GM21825 (cell line): ENCODE measurements around the gene MYCT1.
"Not testable (repeated sequence)": the region's sequence is repeated elsewhere in the genome, so short reads cannot be mapped to it uniquely, and the experiment has no call there.

Experiments
- ATAC-seq: cut with Tn5 transposase; IDR thresholded peaks from one replicate; pipeline ENCODE4 v1.9.1; 2021; ENCODE audit warnings: mild to moderate bottlenecking, moderate library complexity; ENCODE audit not compliant: unreplicated experiment

MYCT1 gene, protein sequence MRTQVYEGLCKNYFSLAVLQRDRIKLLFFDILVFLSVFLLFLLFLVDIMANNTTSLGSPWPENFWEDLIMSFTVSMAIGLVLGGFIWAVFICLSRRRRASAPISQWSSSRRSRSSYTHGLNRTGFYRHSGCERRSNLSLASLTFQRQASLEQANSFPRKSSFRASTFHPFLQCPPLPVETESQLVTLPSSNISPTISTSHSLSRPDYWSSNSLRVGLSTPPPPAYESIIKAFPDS

DNA sequence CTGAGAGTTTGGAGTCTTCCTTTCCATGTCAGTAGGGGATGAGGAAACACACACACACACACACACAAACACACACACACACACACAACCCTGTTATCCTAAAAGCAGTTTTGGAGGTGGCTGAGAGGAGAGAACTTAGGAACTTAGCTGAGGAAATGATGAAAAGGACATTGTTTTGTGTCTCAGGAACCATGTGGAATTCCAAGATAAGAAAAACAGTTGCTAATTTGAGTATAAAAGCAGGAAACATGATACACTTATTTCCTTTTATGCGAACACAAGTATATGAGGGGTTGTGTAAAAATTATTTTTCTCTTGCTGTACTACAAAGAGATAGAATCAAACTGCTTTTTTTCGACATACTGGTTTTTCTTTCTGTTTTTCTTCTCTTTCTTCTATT, at the start of gene MYCT1:
Gene MYCT1, plus strand, starts transcription at position 264 of the 400 bp plus-strand sequence. Its CDS starts 6 bp downstream, at position 270.
- no peak for ATAC-seq

DNA sequence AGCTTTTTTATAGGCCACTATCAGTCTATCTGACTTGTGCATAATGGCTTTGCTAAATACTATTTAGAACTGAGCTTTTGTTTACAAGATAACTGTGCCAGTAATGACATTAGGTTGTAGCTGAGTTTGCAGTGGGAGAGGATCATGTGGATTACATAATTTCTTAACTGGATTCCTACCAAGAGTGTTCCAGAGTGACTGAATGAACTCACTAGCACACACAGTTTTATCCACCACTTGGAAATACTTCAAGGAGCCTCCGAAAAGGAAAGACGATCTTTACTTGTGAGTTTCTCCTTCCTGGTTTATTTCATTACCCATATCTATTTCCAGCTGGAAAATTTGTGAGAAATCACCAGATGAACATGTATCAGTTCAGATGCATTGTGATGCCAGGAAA, 49.6 kb upstream of the MYCT1 start:
- ATAC-seq, result no peak

DNA sequence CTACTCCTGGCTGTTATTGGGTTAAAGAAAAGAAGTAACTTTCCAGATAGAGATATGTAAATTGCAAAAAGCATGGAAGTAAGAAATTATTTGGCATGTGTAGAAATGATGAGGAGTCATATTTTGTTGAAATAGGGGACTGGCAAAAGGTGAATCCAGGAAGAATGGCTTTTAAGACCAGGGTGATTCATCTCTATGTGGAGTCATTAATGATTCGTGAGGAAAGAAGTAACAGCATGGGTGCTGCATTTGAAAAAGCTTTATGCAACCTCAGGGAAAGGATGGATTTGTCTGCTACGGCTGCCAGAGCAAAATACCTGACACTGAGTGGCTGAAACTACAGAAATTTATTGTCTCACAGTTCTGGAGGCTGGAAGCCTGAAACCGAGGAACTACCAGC, 45.7 kb upstream of the MYCT1 start:
- ATAC-seq, result no peak

DNA sequence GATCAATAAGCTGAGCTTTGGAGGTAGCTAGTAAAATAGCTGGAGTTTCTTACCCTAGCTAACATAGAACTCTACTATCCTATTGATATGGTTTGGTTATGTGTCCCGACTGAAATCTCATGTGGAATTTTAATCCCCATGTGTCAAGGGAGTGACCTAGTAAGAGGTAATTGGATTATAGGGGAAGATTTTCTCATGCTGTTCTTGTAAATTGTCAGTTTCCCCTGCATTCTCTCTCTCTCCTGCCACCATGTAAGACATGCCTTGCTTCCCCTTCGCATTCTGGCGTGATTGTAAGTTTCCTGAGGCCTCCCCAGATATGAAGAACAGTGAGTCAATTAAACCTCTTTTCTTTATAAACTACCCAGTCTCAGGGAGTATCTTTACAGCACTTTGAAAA, 35.9 kb upstream of the MYCT1 start:
- no peak for ATAC-seq

DNA sequence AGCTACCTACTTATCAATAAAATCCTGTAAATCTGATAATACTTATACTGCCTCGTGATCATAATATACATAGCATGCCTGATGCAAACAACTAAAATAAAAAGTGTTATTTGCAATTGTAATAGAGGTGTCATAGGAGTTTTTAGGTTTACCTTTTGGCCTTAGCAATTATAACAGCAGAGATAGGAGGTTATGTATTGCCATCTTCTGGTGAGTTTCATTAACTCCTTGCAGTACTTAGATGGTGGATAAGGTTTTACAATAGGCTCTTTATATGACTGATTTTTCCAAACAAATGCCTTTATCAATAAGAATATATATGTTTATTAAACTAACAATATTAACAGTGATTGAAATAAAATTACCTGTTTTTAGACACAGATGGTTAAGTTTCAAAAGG, 27.8 kb upstream of the MYCT1 start:
- no peak for ATAC-seq

DNA sequence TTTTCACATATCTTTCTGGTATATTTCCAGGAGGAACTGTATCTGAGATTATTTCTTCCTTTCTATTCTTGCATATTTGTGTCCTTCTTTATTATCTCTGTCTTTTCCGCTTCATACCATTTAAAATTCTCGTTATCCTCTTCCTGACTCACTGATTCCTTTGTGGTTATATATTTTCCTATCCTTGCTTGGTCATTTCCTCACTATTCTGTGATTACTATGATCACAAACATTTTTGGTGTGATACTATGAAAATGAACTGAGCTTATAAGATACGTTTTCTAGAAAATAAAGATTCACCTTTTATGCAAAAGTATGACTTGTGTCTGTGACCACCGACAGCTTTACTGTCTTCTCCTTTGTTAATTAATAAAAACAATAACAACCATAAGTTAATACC, 26.5 kb upstream of the MYCT1 start:
- no peak for ATAC-seq

DNA sequence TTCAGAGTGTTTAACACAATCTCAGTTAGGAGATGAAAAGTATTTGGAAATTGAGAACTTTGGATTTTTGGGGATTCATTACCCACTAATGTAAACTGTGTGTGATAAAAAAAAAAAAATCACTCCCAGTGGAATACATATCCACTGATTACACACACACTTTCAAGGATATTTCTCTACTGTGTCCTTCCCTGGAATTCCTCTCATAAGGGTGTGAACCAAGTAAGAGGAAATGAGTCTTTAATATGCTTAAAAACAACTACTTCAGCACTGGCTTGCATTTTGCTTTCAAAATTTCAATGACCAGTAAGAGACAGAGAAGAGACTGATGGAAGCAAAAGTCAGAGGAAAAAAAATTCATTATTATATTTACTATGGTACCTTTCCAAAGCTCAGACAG, 24.5 kb upstream of the MYCT1 start:
- ATAC-seq, result no peak

DNA sequence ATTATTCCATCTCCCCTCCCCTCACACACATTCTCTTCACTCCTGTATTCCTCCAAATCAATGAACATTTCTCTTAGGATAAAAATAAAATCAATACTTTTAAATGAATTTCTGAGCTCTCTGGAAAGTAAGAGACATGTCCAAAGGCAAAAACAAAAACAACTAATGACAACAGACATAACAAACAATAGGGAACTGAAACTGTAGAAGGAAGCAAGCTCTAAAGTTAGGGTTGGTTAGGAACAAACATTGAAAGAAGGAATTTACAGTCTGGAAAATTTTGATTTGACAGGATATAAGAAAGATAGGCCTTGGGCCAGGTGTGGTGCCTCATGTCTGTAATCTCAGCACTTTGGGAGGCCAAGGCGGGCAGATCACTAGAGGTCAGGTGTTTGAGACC, 17.5 kb upstream of the MYCT1 start:
- ATAC-seq, result no peak

DNA sequence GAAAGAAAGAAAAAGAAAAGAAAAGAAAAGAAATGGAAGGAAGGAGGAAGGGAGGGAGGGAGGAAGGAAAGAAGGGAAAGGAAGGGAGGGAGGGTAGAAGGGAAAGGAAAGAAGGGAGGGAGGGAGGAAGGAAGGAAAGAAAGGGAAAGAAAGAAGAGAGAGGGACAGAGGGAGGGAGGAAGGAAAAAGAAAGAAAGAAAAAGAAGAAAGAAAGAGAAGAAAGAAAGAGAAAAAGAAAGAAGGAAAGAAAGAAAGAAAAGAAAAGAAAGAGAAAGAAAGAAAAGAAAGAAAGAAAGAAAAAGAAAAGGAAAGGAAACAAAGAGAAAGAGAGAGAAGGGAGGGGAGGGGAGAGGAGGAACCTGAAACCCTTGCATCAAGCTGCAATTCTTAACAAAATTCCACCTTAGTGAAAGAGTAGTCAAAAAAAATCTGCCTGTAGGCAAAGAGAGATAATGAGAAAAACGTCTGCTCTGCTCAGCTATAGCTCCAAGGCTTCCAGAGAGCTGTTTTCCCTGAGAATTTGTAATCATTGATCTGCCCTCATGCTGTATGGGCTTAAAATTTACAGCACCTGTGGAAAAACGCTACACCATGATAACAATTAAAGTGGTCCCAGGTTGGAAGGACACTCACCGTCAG, 16.7 kb upstream of the MYCT1 start:
- ATAC-seq, result no peak

DNA sequence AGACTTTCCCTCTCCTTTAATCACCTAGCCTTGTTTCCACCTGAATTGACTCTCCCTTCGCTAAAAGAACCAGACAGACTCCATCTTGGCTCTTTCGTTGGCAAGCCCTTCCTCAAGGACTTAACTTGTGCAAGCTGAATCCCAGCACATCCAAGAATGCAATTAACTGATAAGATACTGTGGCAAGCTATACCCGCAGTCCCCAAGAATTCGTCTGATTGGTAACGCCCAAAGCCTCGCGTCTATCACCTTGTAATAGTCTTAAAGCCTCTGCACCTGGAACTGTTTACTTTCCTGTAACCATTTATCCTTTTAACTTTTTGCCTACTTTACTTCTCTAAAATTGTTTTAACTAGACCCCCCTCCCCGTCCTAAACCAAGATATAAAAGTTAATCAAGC, 15.6 kb upstream of the MYCT1 start:
- no peak for ATAC-seq

DNA sequence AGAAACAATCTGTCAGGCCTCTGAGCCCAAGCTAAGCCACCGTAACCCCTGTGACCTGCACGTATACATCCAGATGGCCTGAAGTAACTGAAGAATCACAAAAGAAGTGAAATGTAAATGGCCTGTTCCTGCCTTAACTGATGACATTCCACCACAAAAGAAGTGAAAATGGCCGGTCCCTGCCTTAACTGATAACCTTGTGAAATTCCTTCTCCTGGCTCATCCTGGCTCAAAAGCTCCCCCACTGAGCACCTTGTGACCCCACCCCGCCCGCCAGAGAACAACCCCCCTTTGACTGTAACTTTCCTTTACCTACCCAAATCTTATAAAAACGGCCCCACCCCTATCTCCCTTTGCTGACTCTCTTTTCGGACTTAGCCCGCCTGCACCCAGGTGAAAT, 14.8 kb upstream of the MYCT1 start:
- ATAC-seq, result not testable (repeated sequence)

DNA sequence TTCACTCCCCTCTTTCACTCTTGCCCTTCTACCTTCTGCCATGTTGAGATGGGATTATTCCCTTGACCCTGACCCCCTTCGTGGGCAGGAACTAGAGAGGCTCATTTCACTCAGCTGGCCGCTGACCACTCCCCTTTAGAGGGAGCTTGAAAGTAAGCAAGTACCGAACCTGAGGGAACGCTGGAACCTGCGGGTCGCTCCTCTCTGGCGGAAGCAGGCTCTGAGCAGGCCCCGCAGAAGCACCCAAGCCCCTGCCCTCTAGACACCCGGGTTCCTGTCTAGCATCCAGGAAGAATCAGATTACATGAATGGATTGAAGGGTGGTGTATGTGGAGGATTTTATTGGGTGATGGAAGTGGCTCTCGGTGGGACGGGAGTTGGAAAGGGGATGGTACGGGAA, 11.9 kb upstream of the MYCT1 start:
- no peak for ATAC-seq

DNA sequence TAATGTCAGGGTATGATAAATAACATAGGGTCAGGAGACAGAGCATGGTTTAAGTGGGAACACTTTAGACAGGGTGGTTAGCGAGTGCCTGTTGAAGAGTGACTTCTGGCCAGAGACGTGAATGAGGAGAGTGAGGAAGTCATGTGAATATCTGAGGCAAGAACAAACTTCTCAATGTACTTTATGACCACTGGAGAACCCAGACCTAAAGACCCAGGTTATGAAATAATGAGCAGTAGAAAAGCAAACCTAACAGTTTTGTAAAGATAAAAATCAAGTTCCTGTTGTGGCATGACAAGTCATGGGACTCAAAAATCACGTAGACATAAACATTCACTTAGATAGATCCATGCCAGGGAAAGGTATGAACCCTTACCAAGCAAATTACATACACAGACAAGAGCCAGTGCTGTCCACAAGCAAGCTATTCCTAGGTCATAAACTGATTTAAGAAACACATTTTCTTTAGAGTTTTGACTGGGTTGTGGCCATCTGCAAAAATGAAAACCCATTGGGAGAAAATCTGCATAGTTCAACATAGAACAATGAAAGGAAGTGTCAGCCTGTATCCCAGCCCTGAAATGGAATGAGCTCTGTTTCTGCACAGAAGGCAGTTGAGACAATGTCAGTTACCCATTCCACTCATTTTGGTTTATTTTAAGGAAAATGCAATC, 2.2 kb upstream of the MYCT1 start:
- no peak for ATAC-seq

DNA sequence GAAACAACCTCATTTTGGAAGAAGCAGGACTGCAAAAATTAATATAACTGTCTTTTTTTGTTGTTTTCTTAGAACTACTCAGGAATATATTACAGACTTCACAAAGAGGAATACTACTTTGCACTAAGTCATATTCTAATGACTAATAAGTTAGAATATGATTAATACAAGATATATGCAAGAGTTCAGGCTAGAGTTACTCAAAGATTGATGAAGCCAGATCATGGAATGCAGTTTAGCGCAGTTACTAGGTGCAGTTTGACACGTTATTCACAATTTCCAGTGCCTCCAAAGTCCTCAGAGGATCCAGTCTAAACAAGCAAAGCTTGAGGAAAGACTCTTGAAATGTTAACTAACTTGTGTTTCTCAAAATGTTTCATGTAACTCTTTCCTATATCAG, 1.2 kb upstream of the MYCT1 start:
- ATAC-seq, result no peak

DNA sequence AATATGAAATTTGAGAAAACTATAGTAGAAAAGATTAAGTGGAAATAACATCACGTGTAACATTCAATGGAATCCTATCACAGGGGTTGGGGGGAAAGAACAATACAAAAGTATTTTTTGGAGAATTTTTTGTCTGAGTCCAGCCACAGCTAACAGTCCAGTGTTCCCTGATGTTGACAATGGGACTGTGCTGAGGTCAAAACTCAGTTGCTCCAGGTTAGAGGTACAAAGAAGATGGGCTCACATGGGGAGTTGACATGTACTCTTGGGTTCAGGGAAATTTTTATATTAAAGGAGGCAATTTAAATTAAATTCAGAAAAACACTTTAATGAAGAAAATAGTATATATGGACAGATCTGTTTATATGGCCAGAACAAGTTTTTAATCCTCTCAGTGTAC, 995 bp downstream of the MYCT1 start:
- no peak for ATAC-seq

DNA sequence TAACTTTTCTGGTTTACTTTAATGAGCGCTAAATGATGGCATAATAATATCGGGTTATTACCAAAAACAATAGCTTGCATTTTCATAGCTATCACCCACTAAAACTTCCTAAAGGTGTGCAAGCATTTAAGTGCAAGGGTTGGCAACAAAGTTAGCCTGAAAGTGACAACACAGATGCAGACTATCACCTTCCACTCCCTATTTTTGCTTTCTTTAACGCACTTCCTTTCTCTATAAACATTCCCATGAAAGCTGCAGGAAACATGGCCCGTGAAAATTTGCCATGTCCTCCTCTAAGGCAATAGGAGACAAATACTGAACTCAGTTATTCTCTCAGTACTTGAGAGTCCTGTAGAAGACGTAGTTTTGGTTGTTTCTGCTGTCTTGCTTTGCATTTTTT, 2.7 kb downstream of the MYCT1 start:
- no peak for ATAC-seq

DNA sequence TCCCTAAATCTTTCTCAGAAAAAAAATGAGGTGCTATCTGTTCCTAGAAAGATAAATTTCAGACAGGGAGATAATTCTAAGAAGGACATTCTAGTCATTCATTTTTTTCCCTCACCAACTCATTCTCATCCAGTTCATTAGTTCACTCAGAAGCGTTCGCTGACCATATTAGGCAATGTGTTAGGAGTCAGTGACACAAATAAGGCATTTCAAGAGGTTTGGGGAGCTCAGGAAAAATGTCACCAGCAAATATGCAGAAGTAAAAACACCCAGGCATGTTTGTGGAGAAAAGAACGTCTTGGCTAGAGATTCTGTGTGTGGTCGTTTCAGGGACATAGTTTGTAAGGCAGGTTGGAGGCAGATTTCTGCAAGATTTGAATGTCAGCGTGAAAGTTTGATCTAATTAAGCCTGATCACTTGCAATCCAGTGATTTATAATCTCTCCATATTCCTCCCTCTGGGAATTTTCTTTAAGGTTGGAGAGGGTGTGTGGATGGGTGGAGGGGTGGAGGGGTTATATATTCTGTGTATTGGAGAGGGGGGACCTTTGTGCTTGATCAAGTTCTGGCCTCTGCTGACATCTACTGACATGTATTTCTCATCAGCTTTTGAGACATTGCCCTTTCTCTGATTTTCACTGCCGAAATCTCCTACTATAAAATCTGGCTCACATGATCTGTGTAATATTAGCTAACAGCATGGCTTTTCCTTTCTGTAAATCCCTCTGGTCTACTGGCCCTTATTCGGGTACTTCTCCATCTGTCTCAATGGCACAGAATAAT, 3.6 kb downstream of the MYCT1 start:
- no peak for ATAC-seq

DNA sequence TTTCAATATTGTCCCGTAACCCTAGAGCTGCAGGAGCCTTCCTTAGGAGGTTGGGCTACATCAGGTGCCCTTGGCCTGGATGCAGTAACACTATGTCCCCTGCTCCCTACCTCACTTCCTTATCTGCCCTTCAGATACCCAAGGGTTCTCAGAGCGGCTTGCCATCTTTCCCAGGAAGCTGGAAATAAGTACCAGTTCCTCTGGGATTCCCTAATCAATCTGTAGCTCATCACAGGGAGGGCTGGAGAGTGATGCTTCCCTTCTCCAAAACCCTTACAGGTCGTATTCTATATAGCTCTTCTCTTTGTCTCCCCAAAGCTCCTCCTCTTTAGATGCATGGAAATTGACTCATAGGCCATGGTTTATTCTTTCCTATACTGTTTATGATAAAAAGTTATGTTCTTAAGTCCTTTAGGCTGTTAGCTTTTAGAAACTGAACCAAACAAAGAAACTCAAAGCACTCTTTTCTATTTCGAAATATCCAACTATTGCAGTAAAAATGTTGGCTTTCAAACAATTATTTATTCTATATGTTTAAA, 4.2 kb downstream of the MYCT1 start:
- ATAC-seq, result no peak

DNA sequence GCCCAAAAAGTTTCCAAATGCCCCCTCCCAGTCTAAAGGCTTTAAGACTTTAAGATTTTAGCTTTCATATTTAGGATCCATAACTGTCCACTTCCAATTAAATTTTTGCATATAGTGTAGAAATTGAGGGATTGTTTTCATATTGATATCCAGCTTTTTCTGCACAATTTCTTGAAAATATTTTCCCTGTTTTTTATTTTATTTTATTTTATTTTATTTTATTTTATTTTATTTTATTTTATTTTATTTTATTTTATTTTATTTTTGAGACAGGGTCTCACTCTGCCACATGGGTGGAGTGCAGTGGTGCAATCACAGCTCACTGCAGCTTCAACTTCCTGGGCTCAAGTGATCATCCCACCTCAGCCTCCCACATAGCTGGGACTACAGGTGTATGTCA, 6.1 kb downstream of the MYCT1 start:
- ATAC-seq, result not testable (repeated sequence)

DNA sequence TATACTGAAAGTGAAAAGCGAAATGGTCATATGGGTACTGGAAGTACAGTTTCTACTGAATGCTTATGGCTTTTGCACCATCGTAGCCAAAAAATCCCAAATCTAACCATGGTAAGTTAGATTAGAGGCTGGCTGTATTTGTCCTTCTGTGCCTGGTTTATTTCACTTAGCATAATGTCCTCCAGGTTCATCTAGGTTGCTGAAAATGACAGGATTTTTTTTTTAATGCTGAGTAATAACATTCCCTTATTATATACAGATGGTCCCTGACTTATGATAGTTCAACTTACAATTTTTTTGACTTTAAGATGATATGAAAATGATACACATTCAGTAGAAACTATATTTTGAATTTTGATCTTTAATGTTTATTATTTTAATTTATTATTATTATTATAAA, 7.6 kb downstream of the MYCT1 start:
- ATAC-seq, result no peak

DNA sequence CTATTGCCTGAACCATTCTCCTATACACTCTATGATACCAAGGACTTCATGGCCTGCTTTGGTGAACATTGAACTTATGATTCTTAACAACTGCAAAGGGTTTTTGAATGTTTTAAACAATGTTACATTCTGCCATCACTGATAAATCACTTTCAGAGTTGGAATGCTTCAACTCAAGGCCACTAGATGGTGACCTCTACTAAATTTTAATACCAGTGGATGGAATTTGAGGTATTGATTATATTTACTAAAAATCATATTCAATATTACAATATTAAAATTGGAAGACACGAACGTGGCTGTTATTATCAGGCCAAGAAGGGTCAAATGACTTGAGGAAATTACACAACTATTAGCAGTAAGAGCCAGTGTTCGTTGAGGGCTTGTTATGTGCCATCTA, 18.6 kb downstream of the MYCT1 start:
- no peak for ATAC-seq
